K562 (cell line): Measurements from ENCODE around the gene TRMT10B. TPM values are rescaled to one million over a fixed set of nuclear protein-coding genes. Genes with fewer than 3 reads are reported as not detected.

Experiments used
- ATAC-seq: fragments of 200-7000 bp; cut with Tn5 transposase; 3 replicates; pipeline ENCODE4 v1.9.1; 2020; ENCODE audit warnings: moderate library complexity
- BruUV-seq: library from RNA; stranded (reverse); fragments of 400-500 nt; replicated peaks from 2 replicates; lab custom pipeline; 2021; lab: Mats Ljungman, UMichigan
- CTCF ChIA-PET: fragments of 300-600 bp; formaldehyde crosslinking; extraction: SDS; loops from one replicate; lab custom pipeline; 2021; ENCODE audit warnings: low intra/inter-chr PET ratio; lab: Yijun Ruan, JAX
- POLR2A ChIA-PET: fragments of 300-600, 350-650 bp; sonication (Branson Sonifier 250); formaldehyde crosslinking; extraction: SDS; loops from one replicate; lab custom pipeline; 2021; ENCODE audit warnings: antibody characterized with exemption, inconsistent platforms; lab: Yijun Ruan, JAX
- DNase-seq, 4 experiments: peaks; one replicate each; pipeline versions ENCODE4 v3.0.0 to v3.0.0-alpha.2; 2011 to 2018; ENCODE audit warnings: low spot score in 3 of 4, mixed read lengths in 3 of 4; ENCODE audit errors: extremely low read depth in 1 of 4
- FAIRE-seq: peaks from 2 replicates; lab custom pipeline; 2011; peaks lifted over from hg19 to GRCh38; lab: Jason Lieb, UNC
- H2AFZ ChIP-seq: 2 replicates; pipeline ENCODE4 v1.6.0; 2011; ENCODE audit warnings: low read depth, low read length, control low read depth, inconsistent platforms
- H3K27ac ChIP-seq: fragments of 200-600 bp; 3 replicates; pipeline ENCODE4 v1.8.0; 2011; ENCODE audit warnings: low read depth, mild to moderate bottlenecking, control low read depth, inconsistent platforms, low read length, moderate library complexity, mixed read lengths; ENCODE audit errors: extremely low read depth
- H3K27me3 ChIP-seq, 2 experiments: fragments of 300-600 bp in 1 of 2; 2 replicates in 1 of 2; 3 replicates in 1 of 2; pipeline versions ENCODE4 v1.6.0 to v1.8.0; 2011; ENCODE audit warnings: inconsistent platforms in 2 of 2, low read length in 2 of 2, mild to moderate bottlenecking in 1 of 2, mixed read lengths in 1 of 2, moderate library complexity in 1 of 2; ENCODE audit not compliant: control insufficient read depth in 2 of 2, insufficient read depth in 2 of 2
- H3K36me3 ChIP-seq: fragments of 300-600 bp; 3 replicates; pipeline ENCODE4 v1.8.0; 2011; ENCODE audit warnings: mild to moderate bottlenecking, low read length, inconsistent platforms; ENCODE audit not compliant: control insufficient read depth, insufficient read depth
- H3K4me1 ChIP-seq, 2 experiments: fragments of 200-600 bp in 1 of 2; replicated peaks in 1 of 2; 2 replicates in 1 of 2; 3 replicates in 1 of 2; pipeline versions ENCODE4 v1.5.1 to v1.8.0; 2011; ENCODE audit warnings: inconsistent platforms in 2 of 2, low read length in 2 of 2, mild to moderate bottlenecking in 1 of 2, mixed read lengths in 1 of 2, moderate library complexity in 1 of 2; ENCODE audit not compliant: control insufficient read depth in 2 of 2, insufficient read depth in 2 of 2
- H3K4me2 ChIP-seq: 2 replicates; pipeline ENCODE4 v1.6.1; 2011; ENCODE audit warnings: low read length, control low read depth, inconsistent platforms, mixed read lengths; ENCODE audit not compliant: insufficient read depth
- H3K4me3 ChIP-seq: fragments of 200-600 bp; sonication (generic), shearing (Covaris generic); 2 replicates; pipeline ENCODE4 v1.5.1; 2016; ENCODE audit warnings: control low read depth, inconsistent platforms
- H3K79me2 ChIP-seq: fragments of 200-600 bp; 3 replicates; pipeline ENCODE4 v1.8.0; 2011; ENCODE audit warnings: low read length, inconsistent platforms; ENCODE audit not compliant: control insufficient read depth, insufficient read depth
- H3K9ac ChIP-seq, 2 experiments: 2 replicates each; pipeline versions ENCODE4 v1.6.0 to v1.6.1; 2011; ENCODE audit warnings: low read depth in 2 of 2, low read length in 2 of 2, control low read depth in 1 of 2, inconsistent platforms in 1 of 2, mild to moderate bottlenecking in 1 of 2, mixed read lengths in 1 of 2; ENCODE audit not compliant: insufficient read depth in 1 of 2
- H3K9me1 ChIP-seq: one replicate; pipeline ENCODE4 v1.6.0; 2011; ENCODE audit warnings: inconsistent platforms, mild to moderate bottlenecking, low read length, moderate library complexity; ENCODE audit not compliant: control insufficient read depth, insufficient read depth
- H3K9me3 ChIP-seq: replicated peaks from 2 replicates; pipeline ENCODE4 v1.5.1; 2011; ENCODE audit warnings: low read depth, low read length, inconsistent platforms; ENCODE audit not compliant: control insufficient read depth, insufficient read depth
- H4K20me1 ChIP-seq: replicated peaks from 2 replicates; pipeline ENCODE4 v1.6.1; 2011; ENCODE audit warnings: low read length, inconsistent platforms, mixed read lengths; ENCODE audit not compliant: control insufficient read depth, insufficient read depth
- CBX3 ChIP-seq, 2 experiments: IDR thresholded peaks; 1 replicate in 1 of 2; 2 replicates in 1 of 2; pipeline ENCODE4 v1.6.1; 2012; ENCODE audit warnings: inconsistent platforms in 2 of 2, low read length in 2 of 2, borderline replicate concordance in 1 of 2, control low read depth in 1 of 2
- CHCHD3 ChIP-seq: fragments of 250-450 bp; sonication (Bioruptor Pico); IDR thresholded peaks from 2 replicates; pipeline ENCODE4 v2.1.2; 2022; ENCODE audit warnings: mild to moderate bottlenecking
- L3MBTL2 ChIP-seq: fragments of 450-650 bp; IDR thresholded peaks from 2 replicates; pipeline ENCODE4 v1.6.1; 2016; ENCODE audit warnings: mild to moderate bottlenecking, moderate library complexity
- MYC ChIP-seq, 2 experiments: fragments of 250-450 bp in 1 of 2; sonication (Bioruptor Pico) in 1 of 2; IDR thresholded peaks; 2 replicates each; pipeline versions ENCODE4 v1.5.1 to v1.6.1; 2012 to 2021; ENCODE audit warnings: low read depth in 2 of 2, borderline replicate concordance in 1 of 2, improper control_type of control experiment in 1 of 2, low read length in 1 of 2, mild to moderate bottlenecking in 1 of 2, moderate library complexity in 1 of 2
- NR3C1 ChIP-seq: sonication (generic); formaldehyde crosslinking; IDR thresholded peaks from 2 replicates; pipeline ENCODE4 v1.8.1; 2022; ENCODE audit warnings: missing genetic modification reagents
- RAD51 ChIP-seq: fragments of 450-650 bp; IDR thresholded peaks from 2 replicates; pipeline ENCODE4 v1.7.1; 2016; ENCODE audit warnings: low read depth, mild to moderate bottlenecking, borderline replicate concordance
- SPI1 ChIP-seq: IDR thresholded peaks from 2 replicates; pipeline ENCODE4 v1.6.1; 2011; ENCODE audit warnings: low read depth, low read length, control low read depth, borderline replicate concordance
- STAT5A ChIP-seq: IDR thresholded peaks from 2 replicates; pipeline ENCODE4 v1.6.1; 2012; ENCODE audit warnings: low read length, inconsistent platforms, borderline replicate concordance
- TGIF2 ChIP-seq: sonication (generic); formaldehyde crosslinking; IDR thresholded peaks from 2 replicates; pipeline ENCODE4 v1.8.1; 2022; ENCODE audit warnings: mild to moderate bottlenecking, missing genetic modification reagents, moderate library complexity
- WGBS: fragments of 100-300 bp; shearing (Covaris generic); methylation state at CpG from one replicate; pipeline ENCODE4 v1.1.6; 2016; ENCODE audit warnings: low coverage, mixed read lengths; ENCODE audit not compliant: insufficient coverage; ENCODE audit errors: missing lambda C conversion rate; 5-methylcytosine and 5-hydroxymethylcytosine counted together
- in situ Hi-C: fragments of 300-500 bp; cut with MboI; formaldehyde crosslinking; loops from 4 replicates; pipeline ENCODE4 v1.15.0; 2018; ENCODE audit warnings: inconsistent platforms, mixed read lengths
- intact Hi-C: fragments of 100-400 bp; cut with micrococcal nuclease; formaldehyde crosslinking; loops from 2 replicates; pipeline ENCODE4 v1.14.2; 2022
- polyA plus RNA-seq, 8 experiments: library from polyadenylated mRNA; depleted of rRNA in 4 of 8; stranded (reverse) in 5 of 8; unstranded in 3 of 8; fragments of >200 nt; fragmentation: Nextera tagmentation in 2 of 8; fragmentation: Illumina TruSeq in 1 of 8; extraction: Ambion mirVana in 2 of 8; extraction: Trizol in 1 of 8; gene quantifications; 2 replicates each; pipeline versions ENCODE4 v1.2.1 to v1.2.3, GENCODE V29; 2011 to 2014; ENCODE audit warnings: inconsistent platforms in 1 of 8, missing spikeins in 1 of 8
- total RNA-seq, 7 experiments: library from RNA; depleted of rRNA in 6 of 7; stranded (reverse); fragments of >200 nt in 6 of 7; fragmentation: Illumina TruSeq in 2 of 7; extraction: Trizol in 2 of 7; gene quantifications; 2 replicates each; pipeline versions ENCODE4 v1.2.1 to v1.2.3, GENCODE V29; 2011 to 2021; ENCODE audit warnings: low replicate concordance in 1 of 7

The TRMT10B gene
- total and polyA plus RNA-seq, 9 of the 15 experiments (the other 6 are each of a cell fraction or from before 2014, with no cell fraction given), result 2.9 to 13.4 (median 7.0) TPM

DNA sequence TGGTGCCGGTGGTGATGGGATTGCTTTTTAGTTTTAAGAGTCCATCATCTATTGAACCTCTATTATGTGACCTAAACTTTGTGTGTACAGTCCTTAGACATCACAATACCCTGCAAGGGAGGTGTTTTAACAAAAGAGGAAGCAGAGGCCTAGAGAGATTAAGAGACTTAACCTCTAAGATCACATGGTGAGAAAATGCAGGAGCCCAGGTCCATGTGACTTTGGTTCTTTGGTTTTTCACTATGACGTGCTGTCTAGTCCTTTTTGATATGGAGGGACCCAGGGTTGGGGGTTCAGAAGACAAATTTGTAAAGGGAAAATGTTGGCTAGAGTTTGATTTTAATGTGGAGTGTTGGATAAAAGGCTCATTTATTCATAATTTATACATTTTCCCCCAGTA is 34.1 kb upstream of the TRMT10B start:
- Histone ChIP-seq H3K9me3 (no peaks in the 10 kb centered on the region), H3K9ac (no peak overlapping the region), H3K4me1 (no peaks in the 10 kb centered on the region), H3K4me2 (no peak overlapping the region), H3K36me3 (no peaks in the 10 kb centered on the region), H3K27me3 (peaks cover 28 to 33% of the 10 kb centered on the region in 2 experiments), H4K20me1 (no peaks in the 10 kb centered on the region), H3K27ac (no peak overlapping the region), H3K4me3 (no peak overlapping the region), H3K9me1 (no peaks in the 10 kb centered on the region), H2AFZ (no peak overlapping the region), H3K79me2 (no peaks in the 10 kb centered on the region)
- peak; percentile 33; the same call in 1 of the 3 replicates for ATAC-seq
- BruUV-seq, result no TSS peak
- CTCF ChIA-PET, result no interaction called here
- WGBS, result 0% methylated on average over 2 of the region's 2 CpGs
- FAIRE-seq, result no peak
- no peak for DNase-seq
- TF ChIP-seq RAD51, result peak; percentile 26; the same call in 1 of the 2 replicates
- TF ChIP-seq TGIF2 (CRISPR knock-in tag), result no peak
- 0 out of 2 replicates have a peak, but pooled peaks have one; percentile 25 for TF ChIP-seq L3MBTL2
- TF ChIP-seq MYC (IDR thresholded peaks at IDR 0.05; ENCODE audit: low read depth, low read length), result peak; percentile 18; the same call in 1 of the 2 replicates
- no peak for TF ChIP-seq MYC (CRISPR knock-in tag; IDR thresholded peaks at IDR 0.05; ENCODE audit: borderline replicate concordance, low read depth)
- TF ChIP-seq CBX3 (IDR thresholded peaks at IDR 0.05; ENCODE audit: borderline replicate concordance in 1 of 2, low read length in 2 of 2), result no peak
- TF ChIP-seq STAT5A, result no peak
- no peak for TF ChIP-seq NR3C1 (CRISPR knock-in tag)
- no peak for TF ChIP-seq CHCHD3
- TF ChIP-seq SPI1, result 0 out of 2 replicates have a peak, but pooled peaks have one; percentile 3
- intact Hi-C loops (no loop called here), in situ Hi-C loops (no loop called here)
- POLR2A ChIA-PET, result interaction anchor here (0.7 kb wide), 1 partner anchor 10 kb away, joined by 5 read pairs; no protein-coding TSS in a partner anchor
